ENCODE results near the gene PAPSS2. TPM values are rescaled to one million over a fixed set of nuclear protein-coding genes. Genes with fewer than 3 reads are reported as not detected.

The PAPSS2 gene
- total RNA-seq, 6 experiments from 2014 or later, result 65.3 to 158 (median 105) TPM

GRCh38 chr10:87646192-87646909, 13.3 kb upstream of the PAPSS2 start:
- Histone ChIP-seq H3K4me1 (no peaks in the 10 kb centered on the region), H3K4me3 (no peak overlapping the region), H3K27ac (no peak overlapping the region), H3K9me3 (no peaks in the 10 kb centered on the region), H3K36me3 (no peaks in the 10 kb centered on the region), H3K27me3 (no peaks in the 10 kb centered on the region)
- ATAC-seq (peak in 2 of 4 donors; percentile 45 to 60), DNase-seq (no peak)
- 50% methylated on average over 2 of the region's 4 CpGs for WGBS (ENCODE audit: insufficient coverage, low coverage, low lambda C conversion rate, missing lambda C conversion rate)
- intact Hi-C loops (cut with DNase I), result loop anchor here in 1 of 2 donors (10.0 kb wide), 1 partner anchor 88 kb away; no protein-coding TSS in a partner anchor
- TF ChIP-seq CTCF (IDR thresholded peaks at IDR 0.05) (no peak), POLR2A (IDR thresholded peaks at IDR 0.05) (no peak)

GRCh38 chr10:87646935-87647334, 12.7 kb upstream of the PAPSS2 start:
- 83% methylated on average over 2 of the region's 2 CpGs for WGBS (ENCODE audit: insufficient coverage, low coverage, low lambda C conversion rate, missing lambda C conversion rate)
- ATAC-seq, result peak in 1 of 4 donors; percentile 18
- H3K4me1 ChIP-seq, result no peaks in the 10 kb centered on the region
- no peaks in the 10 kb centered on the region for H3K36me3 ChIP-seq
- TF ChIP-seq CTCF (IDR thresholded peaks at IDR 0.05), result no peak
- no peak for TF ChIP-seq POLR2A (IDR thresholded peaks at IDR 0.05)
- intact Hi-C loops (cut with DNase I), result loop anchor here in 1 of 2 donors (10.0 kb wide), 1 partner anchor 88 kb away; no protein-coding TSS in a partner anchor
- no peak for DNase-seq
- H3K9me3 ChIP-seq, result no peaks in the 10 kb centered on the region
- no peak overlapping the region for H3K4me3 ChIP-seq
- no peaks in the 10 kb centered on the region for H3K27me3 ChIP-seq
- no peak overlapping the region for H3K27ac ChIP-seq

- H3K4me1 ChIP-seq, result peaks cover 0 to 10% (median 0%) of the 10 kb centered on the region in 4 donors
- WGBS (ENCODE audit: insufficient coverage, low coverage, low lambda C conversion rate, missing lambda C conversion rate), result 76% methylated on average over 4 of the region's 5 CpGs
- TF ChIP-seq POLR2A (IDR thresholded peaks at IDR 0.05) (no peak), CTCF (IDR thresholded peaks at IDR 0.05) (no peak)
- H3K36me3 ChIP-seq, result no peaks in the 10 kb centered on the region
- DNase-seq (no peak), ATAC-seq (no peak)
- no peak overlapping the region for H3K4me3 ChIP-seq
- no peak overlapping the region for H3K27ac ChIP-seq
- H3K27me3 ChIP-seq, result no peaks in the 10 kb centered on the region
- no peaks in the 10 kb centered on the region for H3K9me3 ChIP-seq
- intact Hi-C loops (cut with DNase I), result no loop called here
Observed at GRCh38 chr10:87650838-87651589, 8.7 kb upstream of the PAPSS2 start.

GRCh38 chr10:87651801-87652200, 7.9 kb upstream of the PAPSS2 start:
- WGBS (ENCODE audit: insufficient coverage, low coverage, low lambda C conversion rate, missing lambda C conversion rate), result 62% methylated on average over 5 of the region's 6 CpGs
- intact Hi-C loops (cut with DNase I), result no loop called here

More at GRCh38 chr10:87651801-87652200, 7.9 kb upstream of the PAPSS2 start:
- Histone ChIP-seq H3K4me1 (peaks cover 0 to 10% (median 0%) of the 10 kb centered on the region in 4 donors), H3K9me3 (no peaks in the 10 kb centered on the region), H3K27ac (no peak overlapping the region), H3K27me3 (no peaks in the 10 kb centered on the region), H3K4me3 (no peak overlapping the region), H3K36me3 (no peaks in the 10 kb centered on the region)
- TF ChIP-seq CTCF (IDR thresholded peaks at IDR 0.05) (no peak), POLR2A (IDR thresholded peaks at IDR 0.05) (no peak)
- DNase-seq (no peak), ATAC-seq (no peak)
